Right lobe of liver (tissue), 6 donors: ENCODE results near the gene CERT1. TPM values are rescaled to one million over a fixed set of nuclear protein-coding genes. Genes with fewer than 3 reads are reported as not detected.

Experiments
- ATAC-seq, 4 donors: fragments of 200-7000 bp; cut with Tn5 transposase; one replicate each; pipeline ENCODE4 v1.9.1; 2020; ENCODE audit warnings: mild to moderate bottlenecking in 4 of 4, moderate library complexity in 4 of 4
- DNase-seq, 3 donors: peaks; one replicate each; pipeline ENCODE4 v3.0.0-alpha.2; 2020
- H3K27ac ChIP-seq, 3 donors: fragments of 200-600 bp; one replicate each; pipeline ENCODE4 v1.8.0; 2022
- H3K27me3 ChIP-seq, 2 donors: fragments of 200-600 bp; one replicate each; pipeline ENCODE4 v1.8.0; 2022
- H3K36me3 ChIP-seq, 4 donors: fragments of 200-600 bp; sonication (generic) in 1 of 4; one replicate each; pipeline versions ENCODE4 v1.5.1 to v1.8.0; 2017 to 2022; ENCODE audit warnings: control low read depth in 1 of 4
- H3K4me1 ChIP-seq, 4 donors: fragments of 200-600 bp; sonication (generic) in 1 of 4; one replicate each; pipeline versions ENCODE4 v1.5.1 to v1.8.0; 2017 to 2022; ENCODE audit warnings: control low read depth in 1 of 4
- H3K4me3 ChIP-seq, 3 donors: fragments of 200-600 bp; one replicate each; pipeline ENCODE4 v1.8.0; 2022
- H3K9me3 ChIP-seq, 4 donors: fragments of 200-600 bp; sonication (generic) in 1 of 4; one replicate each; pipeline versions ENCODE4 v1.5.1 to v1.8.0; 2017 to 2022; ENCODE audit warnings: control low read depth in 1 of 4
- POLR2A ChIP-seq: fragments of 450-650 bp; IDR thresholded peaks from one replicate; pipeline ENCODE4 v1.6.1; 2017; ENCODE audit warnings: antibody characterized with exemption, mild to moderate bottlenecking
- WGBS: methylation state at CpG from one replicate; pipeline ENCODE4 v1.1.6; 2018; ENCODE audit warnings: low coverage, low lambda C conversion rate; ENCODE audit not compliant: insufficient coverage; ENCODE audit errors: missing lambda C conversion rate; 5-methylcytosine and 5-hydroxymethylcytosine counted together
- intact Hi-C, 2 donors: fragments of 100-400 bp; cut with DNase I; formaldehyde crosslinking; loops; one replicate each; pipeline versions ENCODE4 v1.11.2 to v1.14.1; 2022
- total RNA-seq, 6 experiments: library from RNA; depleted of rRNA in 2 of 6; stranded (reverse); fragments of >200 nt in 2 of 6; fragmentation: NEBNext Ultra II Directional in 3 of 6; extraction: Animal tissue kit (Norgen Biotek cat#: 25700) in 3 of 6; gene quantifications; one replicate each; pipeline versions ENCODE4 v1.1.0 to v1.2.4, GENCODE V29; 2016 to 2023
- TF ChIP-seq, protein P1 (sequence below), 4 donors: fragments of 200-600 bp in 3 of 4; fragments of 450-650 bp in 1 of 4; IDR thresholded peaks; one replicate each; pipeline versions ENCODE4 v1.5.1 to v1.8.0; 2016 to 2022; ENCODE audit warnings: antibody characterized with exemption in 4 of 4, mild to moderate bottlenecking in 2 of 4
- donor health status: DM: no; HTN: yes; CAD: no.
- donor health status: DM: no; HTN: no; CAD: no.
- donor health status: DM: no; HTN: no; CAD: no.
- donor health status: DM: no; HTN: yes; CAD: no.
- donor health status: DM: no; HTN: yes; CAD: no.

CERT1 gene
- total RNA-seq, 6 experiments from 2014 or later = 14.6 to 25.5 (median 19.7) TPM

DNA sequence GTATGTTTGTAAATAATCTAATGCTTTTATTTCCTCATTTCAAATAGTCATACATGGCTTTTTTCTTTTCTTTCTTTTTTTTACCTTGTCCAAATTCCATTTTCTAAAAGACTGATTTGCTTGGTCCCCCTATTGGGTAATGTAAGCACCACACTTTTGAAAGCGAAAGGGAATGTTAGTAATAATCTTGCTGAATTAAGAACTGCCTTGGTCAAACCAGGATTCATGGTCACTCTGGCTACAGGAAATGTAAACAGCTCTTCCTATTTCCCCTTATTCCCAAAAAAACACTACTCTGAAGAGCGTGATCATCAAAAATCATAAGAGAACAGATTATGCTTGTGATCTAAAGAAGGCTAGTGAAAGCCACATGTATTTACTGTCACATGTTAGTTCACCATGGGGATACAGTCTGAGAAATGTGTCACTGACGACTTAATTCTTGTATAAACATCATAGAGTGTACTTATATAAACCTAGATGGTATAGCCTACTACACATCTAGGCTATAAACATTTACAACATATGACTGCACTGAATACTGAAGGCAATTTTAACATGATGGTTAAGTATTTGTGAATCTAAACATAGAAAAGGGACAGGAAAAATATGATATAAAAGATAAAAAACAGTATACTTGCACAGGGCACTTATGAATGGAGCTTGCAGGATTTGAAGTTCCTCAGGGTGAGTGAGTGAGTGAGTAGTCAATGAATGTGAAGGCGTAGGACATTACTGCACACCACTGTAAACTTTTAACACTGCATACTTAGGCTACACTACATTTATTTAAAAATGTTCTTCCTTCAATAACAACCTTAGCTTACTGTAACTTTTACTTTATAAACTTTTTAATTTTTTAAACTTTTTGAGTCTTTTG lies 99.1 kb downstream of the CERT1 start:
- Histone ChIP-seq H3K27ac (no peak overlapping the region), H3K4me3 (no peak overlapping the region), H3K4me1 (no peaks in the 10 kb centered on the region), H3K36me3 (peaks cover 0 to 19% (median 7%) of the 10 kb centered on the region in 4 donors), H3K9me3 (no peaks in the 10 kb centered on the region), H3K27me3 (no peaks in the 10 kb centered on the region)
- 72% methylated on average over 4 of the region's 4 CpGs for WGBS
- DNase-seq (no peak), ATAC-seq (peak; percentile 48 to 73 (median 58))
- intact Hi-C loops = no loop called here
- TF ChIP-seq POLR2A = no peak
- TF ChIP-seq, protein P1, sequence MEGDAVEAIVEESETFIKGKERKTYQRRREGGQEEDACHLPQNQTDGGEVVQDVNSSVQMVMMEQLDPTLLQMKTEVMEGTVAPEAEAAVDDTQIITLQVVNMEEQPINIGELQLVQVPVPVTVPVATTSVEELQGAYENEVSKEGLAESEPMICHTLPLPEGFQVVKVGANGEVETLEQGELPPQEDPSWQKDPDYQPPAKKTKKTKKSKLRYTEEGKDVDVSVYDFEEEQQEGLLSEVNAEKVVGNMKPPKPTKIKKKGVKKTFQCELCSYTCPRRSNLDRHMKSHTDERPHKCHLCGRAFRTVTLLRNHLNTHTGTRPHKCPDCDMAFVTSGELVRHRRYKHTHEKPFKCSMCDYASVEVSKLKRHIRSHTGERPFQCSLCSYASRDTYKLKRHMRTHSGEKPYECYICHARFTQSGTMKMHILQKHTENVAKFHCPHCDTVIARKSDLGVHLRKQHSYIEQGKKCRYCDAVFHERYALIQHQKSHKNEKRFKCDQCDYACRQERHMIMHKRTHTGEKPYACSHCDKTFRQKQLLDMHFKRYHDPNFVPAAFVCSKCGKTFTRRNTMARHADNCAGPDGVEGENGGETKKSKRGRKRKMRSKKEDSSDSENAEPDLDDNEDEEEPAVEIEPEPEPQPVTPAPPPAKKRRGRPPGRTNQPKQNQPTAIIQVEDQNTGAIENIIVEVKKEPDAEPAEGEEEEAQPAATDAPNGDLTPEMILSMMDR (IDR thresholded peaks at IDR 0.05) = peak in 1 of 4 donors; percentile 5

DNA sequence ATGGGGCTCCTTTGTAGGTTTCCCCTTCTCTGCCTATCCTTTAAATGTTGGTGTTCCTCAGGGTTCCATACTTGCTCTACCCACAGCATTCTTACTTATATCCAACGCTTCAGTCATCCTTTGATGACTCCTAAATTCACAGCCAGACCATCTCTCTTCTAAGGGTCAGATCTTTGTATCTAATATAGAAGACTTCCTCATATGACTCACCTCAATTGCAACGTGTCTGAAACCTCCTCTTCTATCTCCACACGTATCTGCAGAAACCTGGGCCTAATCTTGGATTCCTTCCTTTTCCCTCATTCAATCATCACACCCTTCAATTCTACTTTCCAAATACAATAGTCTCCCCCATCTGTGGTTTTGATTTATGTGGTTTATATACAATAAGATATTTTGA lies 106.1 kb downstream of the CERT1 start:
- Histone ChIP-seq H3K9me3 (no peaks in the 10 kb centered on the region), H3K27ac (no peak overlapping the region), H3K27me3 (no peaks in the 10 kb centered on the region), H3K4me1 (no peaks in the 10 kb centered on the region), H3K36me3 (peaks cover 0 to 8% (median 6%) of the 10 kb centered on the region in 4 donors), H3K4me3 (no peak overlapping the region)
- no peak for DNase-seq
- no peak for TF ChIP-seq POLR2A
- TF ChIP-seq, protein P1 (IDR thresholded peaks at IDR 0.05) = no peak
- no peak for ATAC-seq
- intact Hi-C loops = no loop called here
- WGBS = 68% methylated on average over 3 of the region's 3 CpGs

DNA sequence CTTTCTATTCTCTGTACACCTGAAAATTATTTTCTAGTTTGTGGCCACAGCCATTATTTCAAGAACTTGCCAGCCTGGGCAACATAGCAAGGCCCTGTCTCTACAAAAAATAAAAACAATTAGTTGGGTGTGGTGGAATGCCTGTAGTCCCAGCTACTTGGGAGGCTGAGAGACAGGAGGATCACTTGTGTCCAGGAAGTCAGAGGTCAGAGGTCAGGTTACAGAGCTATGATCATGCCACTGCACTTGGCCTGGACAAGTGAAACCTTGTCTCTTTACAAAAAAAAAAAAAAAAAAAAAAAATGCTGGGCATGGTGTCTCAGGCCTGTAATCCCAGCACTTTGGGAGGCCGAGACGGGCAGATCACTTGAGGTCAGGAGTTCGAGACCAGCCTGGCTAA lies 116.2 kb downstream of the CERT1 start:
- H3K27me3 ChIP-seq = no peaks in the 10 kb centered on the region
- no peaks in the 10 kb centered on the region for H3K4me1 ChIP-seq
- intact Hi-C loops = no loop called here
- H3K4me3 ChIP-seq = no peak overlapping the region
- H3K27ac ChIP-seq = no peak overlapping the region
- DNase-seq = no peak
- peak in 2 of 4 donors; percentile 47 to 65 for ATAC-seq
- 92% methylated on average over 2 of the region's 3 CpGs for WGBS
- H3K9me3 ChIP-seq = no peaks in the 10 kb centered on the region
- no peak for TF ChIP-seq POLR2A
- TF ChIP-seq, protein P1 (IDR thresholded peaks at IDR 0.05) = no peak
- peaks cover 0 to 11% (median 0%) of the 10 kb centered on the region in 4 donors for H3K36me3 ChIP-seq

DNA sequence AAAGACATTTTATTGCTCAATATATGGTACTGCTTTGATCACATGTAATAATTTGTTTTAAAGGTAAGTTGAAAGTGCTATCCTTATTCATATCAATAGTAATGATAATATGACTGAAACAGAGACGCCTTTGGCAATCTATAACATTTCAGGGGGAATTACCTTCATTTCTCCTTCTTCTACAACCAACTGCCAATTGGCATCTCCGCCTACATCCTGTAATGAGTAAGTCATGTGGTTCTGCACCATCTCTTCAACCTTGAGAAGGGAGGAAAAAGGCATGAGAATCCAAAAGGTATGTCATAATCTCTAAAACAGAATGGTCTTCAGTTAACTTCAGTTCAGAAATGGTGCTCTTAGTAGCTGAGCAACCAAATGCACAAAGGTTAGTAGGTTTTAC lies 122.0 kb downstream of the CERT1 start:
- Histone ChIP-seq H3K27ac (no peak overlapping the region), H3K27me3 (no peaks in the 10 kb centered on the region), H3K36me3 (peaks cover 0 to 32% (median 3%) of the 10 kb centered on the region in 4 donors), H3K4me3 (no peak overlapping the region), H3K9me3 (no peaks in the 10 kb centered on the region), H3K4me1 (no peaks in the 10 kb centered on the region)
- ATAC-seq (no peak), DNase-seq (no peak)
- no peak for TF ChIP-seq POLR2A
- intact Hi-C loops = no loop called here
- WGBS = 88% methylated on average over 2 of the region's 2 CpGs

DNA sequence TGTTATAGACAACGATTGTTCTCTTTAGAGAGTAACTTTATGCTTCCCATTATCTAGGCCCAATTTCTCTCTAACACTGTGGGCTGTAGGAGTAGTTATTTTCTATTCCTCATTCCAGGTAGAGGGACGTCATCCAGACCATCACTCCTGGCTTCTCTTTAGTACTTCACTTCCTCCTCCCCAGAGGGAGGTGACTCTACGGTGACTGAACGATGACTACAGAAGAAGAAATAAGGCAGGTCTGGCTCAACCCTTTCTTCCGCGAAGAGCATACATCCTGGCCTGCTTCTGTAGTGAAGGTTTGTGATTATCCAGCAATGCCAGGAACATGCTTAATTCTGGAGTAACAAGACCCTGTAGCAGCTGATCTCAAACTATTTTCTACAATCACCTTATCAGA lies 123.6 kb downstream of the CERT1 start:
- no peak overlapping the region for H3K4me3 ChIP-seq
- ATAC-seq (no peak), DNase-seq (no peak)
- intact Hi-C loops = no loop called here
- TF ChIP-seq POLR2A = no peak
- TF ChIP-seq, protein P1 (IDR thresholded peaks at IDR 0.05) = no peak
- no peak overlapping the region for H3K27ac ChIP-seq
- no peaks in the 10 kb centered on the region for H3K27me3 ChIP-seq
- peaks cover 0 to 39% (median 3%) of the 10 kb centered on the region in 4 donors for H3K36me3 ChIP-seq
- no peaks in the 10 kb centered on the region for H3K4me1 ChIP-seq
- H3K9me3 ChIP-seq = no peaks in the 10 kb centered on the region
- 86% methylated on average over 4 of the region's 6 CpGs for WGBS
